ENCODE measurements around the gene SLC25A34.

The SLC25A34 gene

DNA sequence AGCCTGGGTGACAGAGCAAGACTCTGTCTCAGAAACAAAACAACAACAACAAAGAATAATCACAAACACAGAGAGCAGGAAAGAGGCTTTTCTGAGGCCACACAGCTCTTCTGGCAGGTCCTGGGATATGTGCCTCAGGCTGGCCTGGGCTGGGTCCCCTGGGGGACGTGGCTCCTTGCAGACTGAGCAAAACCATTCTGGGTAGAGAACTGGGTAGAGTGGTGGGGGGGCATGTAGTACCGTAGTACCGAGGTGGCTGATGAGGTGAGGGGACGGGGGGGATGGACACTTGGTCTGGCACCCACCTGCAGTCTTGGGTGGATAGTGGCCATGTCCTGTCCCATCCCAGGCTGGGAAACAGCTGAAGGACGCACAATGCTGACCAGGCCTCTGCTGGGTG lies 12.2 kb downstream of the SLC25A34 start:
- no peaks in the 10 kb centered on the region for H3K9me3 ChIP-seq (replicated peaks; ENCODE audit: low read length)
- H3K4me2 ChIP-seq (ENCODE audit: low read length): no peak overlapping the region
- H3K36me3 ChIP-seq (ENCODE audit: insufficient read depth, low read length): no peaks in the 10 kb centered on the region
- no peak overlapping the region for H3K9ac ChIP-seq (ENCODE audit: low read depth, low read length)
- peaks cover 16% of the 10 kb centered on the region for H3K4me1 ChIP-seq (ENCODE audit: control insufficient read depth, insufficient read depth, low read length)
- no peak overlapping the region for H3K4me3 ChIP-seq (ENCODE audit: low read length)
- H3K27me3 ChIP-seq (ENCODE audit: control insufficient read depth, insufficient read depth, low read length): no peaks in the 10 kb centered on the region

- no peaks in the 10 kb centered on the region for H3K36me3 ChIP-seq (ENCODE audit: insufficient read depth, low read length)
- peaks cover 16% of the 10 kb centered on the region for H3K4me1 ChIP-seq (ENCODE audit: control insufficient read depth, insufficient read depth, low read length)
- H3K9me3 ChIP-seq (replicated peaks; ENCODE audit: low read length): no peaks in the 10 kb centered on the region
- H3K27me3 ChIP-seq (ENCODE audit: control insufficient read depth, insufficient read depth, low read length): no peaks in the 10 kb centered on the region
- no peak overlapping the region for H3K4me3 ChIP-seq (ENCODE audit: low read length)
- H3K4me2 ChIP-seq (ENCODE audit: low read length): peak overlapping the region; percentile 14
- no peak overlapping the region for H3K9ac ChIP-seq (ENCODE audit: low read depth, low read length)
Observed at GRCh38 chr1:15748690-15749398, 12.8 kb downstream of the SLC25A34 start.

DNA sequence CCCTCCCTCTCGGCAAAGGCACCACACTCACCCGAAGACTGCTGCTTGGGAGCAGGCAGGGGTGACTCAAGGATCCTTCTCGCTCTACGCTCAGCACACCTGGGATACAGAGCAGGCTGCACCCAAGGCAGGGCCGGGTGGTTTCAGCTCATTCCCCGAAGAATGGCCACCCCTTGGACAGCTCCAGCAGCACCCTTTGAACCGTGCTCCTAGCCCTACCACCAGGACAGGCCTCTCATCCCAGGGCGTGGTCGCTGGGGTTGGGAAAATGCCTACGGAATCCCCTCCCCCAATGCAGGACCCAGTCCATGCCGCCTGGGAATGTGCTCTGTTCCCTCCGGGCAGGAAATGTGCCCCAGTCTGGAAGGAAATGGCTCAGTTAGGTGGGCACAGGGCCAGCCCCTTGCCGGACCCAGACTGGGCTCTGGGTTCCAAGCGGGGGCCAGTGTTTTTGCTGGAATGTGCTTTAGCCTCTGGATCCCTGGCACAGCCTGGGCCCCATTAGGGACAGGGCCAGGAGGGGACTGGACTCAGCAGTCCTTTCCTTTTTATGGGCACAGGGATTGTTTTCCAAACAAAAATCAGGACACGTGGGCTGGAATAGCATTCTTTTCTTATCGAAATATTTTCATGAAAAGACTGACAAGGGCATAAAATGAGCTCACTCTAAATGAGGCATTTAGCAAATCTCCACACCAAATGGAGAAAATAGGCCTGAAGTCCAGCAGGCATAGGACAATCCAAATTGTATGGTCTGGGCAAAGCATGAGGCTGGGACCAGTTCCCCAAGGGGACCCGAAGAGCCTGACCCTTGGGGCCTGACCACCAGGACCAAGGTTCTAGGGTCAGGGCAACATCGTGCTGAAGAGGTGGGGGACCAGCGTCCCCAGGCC lies 13.6 kb downstream of the SLC25A34 start:
- H3K9ac ChIP-seq (ENCODE audit: low read depth, low read length): peak overlapping the region; percentile 16
- H3K4me3 ChIP-seq (ENCODE audit: low read length): peak overlapping the region; percentile 17
- no peaks in the 10 kb centered on the region for H3K9me3 ChIP-seq (replicated peaks; ENCODE audit: low read length)
- no peaks in the 10 kb centered on the region for H3K27me3 ChIP-seq (ENCODE audit: control insufficient read depth, insufficient read depth, low read length)
- no peaks in the 10 kb centered on the region for H3K36me3 ChIP-seq (ENCODE audit: insufficient read depth, low read length)
- peaks cover 16% of the 10 kb centered on the region for H3K4me1 ChIP-seq (ENCODE audit: control insufficient read depth, insufficient read depth, low read length)
- peak overlapping the region; percentile 14 for H3K4me2 ChIP-seq (ENCODE audit: low read length)

- no peaks in the 10 kb centered on the region for H3K9me3 ChIP-seq (replicated peaks; ENCODE audit: low read length)
- H3K4me3 ChIP-seq (ENCODE audit: low read length): no peak overlapping the region
- H3K4me1 ChIP-seq (ENCODE audit: control insufficient read depth, insufficient read depth, low read length): peaks cover 19% of the 10 kb centered on the region
- H3K9ac ChIP-seq (ENCODE audit: low read depth, low read length): no peak overlapping the region
- no peaks in the 10 kb centered on the region for H3K27me3 ChIP-seq (ENCODE audit: control insufficient read depth, insufficient read depth, low read length)
- no peaks in the 10 kb centered on the region for H3K36me3 ChIP-seq (ENCODE audit: insufficient read depth, low read length)
- H3K4me2 ChIP-seq (ENCODE audit: low read length): no peak overlapping the region
Observed at GRCh38 chr1:15750924-15751323, 14.9 kb downstream of the SLC25A34 start.

- no peak overlapping the region for H3K4me3 ChIP-seq (ENCODE audit: low read length)
- no peaks in the 10 kb centered on the region for H3K36me3 ChIP-seq (ENCODE audit: insufficient read depth, low read length)
- H3K27me3 ChIP-seq (ENCODE audit: control insufficient read depth, insufficient read depth, low read length): no peaks in the 10 kb centered on the region
- H3K9ac ChIP-seq (ENCODE audit: low read depth, low read length): no peak overlapping the region
- H3K4me1 ChIP-seq (ENCODE audit: control insufficient read depth, insufficient read depth, low read length): peaks cover 27% of the 10 kb centered on the region
- H3K9me3 ChIP-seq (replicated peaks; ENCODE audit: low read length): no peaks in the 10 kb centered on the region
- H3K4me2 ChIP-seq (ENCODE audit: low read length): no peak overlapping the region
Observed at GRCh38 chr1:15751717-15752116, 15.7 kb downstream of the SLC25A34 start.

DNA sequence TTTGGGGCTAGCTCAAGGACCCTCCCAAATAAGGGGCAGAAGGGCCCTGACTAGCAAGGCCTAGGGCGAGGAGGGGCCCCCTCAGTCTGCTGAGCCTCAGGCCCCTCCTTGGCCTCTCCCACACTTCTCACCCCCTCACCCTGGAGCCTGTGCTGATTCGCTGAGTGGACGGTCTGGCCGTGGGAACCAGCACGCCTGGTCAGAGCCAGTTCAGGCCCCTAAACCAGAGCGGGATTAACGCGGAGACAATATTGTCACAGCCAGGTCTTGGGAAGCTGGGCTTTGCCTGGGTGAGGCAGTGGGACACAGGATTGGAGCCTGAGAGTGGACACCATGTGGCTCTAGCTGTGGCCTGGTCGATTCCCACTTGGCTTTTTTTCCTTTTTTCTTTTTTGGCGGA lies 17.7 kb downstream of the SLC25A34 start:
- Histone ChIP-seq H3K36me3 (ENCODE audit: insufficient read depth, low read length) (no peaks in the 10 kb centered on the region), H3K9me3 (replicated peaks; ENCODE audit: low read length) (no peaks in the 10 kb centered on the region), H3K9ac (ENCODE audit: low read depth, low read length) (no peak overlapping the region), H3K27me3 (ENCODE audit: control insufficient read depth, insufficient read depth, low read length) (no peaks in the 10 kb centered on the region), H3K4me1 (ENCODE audit: control insufficient read depth, insufficient read depth, low read length) (peaks cover 40% of the 10 kb centered on the region), H3K4me2 (ENCODE audit: low read length) (no peak overlapping the region), H3K4me3 (ENCODE audit: low read length) (no peak overlapping the region)

- no peaks in the 10 kb centered on the region for H3K27me3 ChIP-seq (ENCODE audit: control insufficient read depth, insufficient read depth, low read length)
- no peaks in the 10 kb centered on the region for H3K9me3 ChIP-seq (replicated peaks; ENCODE audit: low read length)
- no peak overlapping the region for H3K4me2 ChIP-seq (ENCODE audit: low read length)
- H3K4me1 ChIP-seq (ENCODE audit: control insufficient read depth, insufficient read depth, low read length): peaks cover 28% of the 10 kb centered on the region
- H3K4me3 ChIP-seq (ENCODE audit: low read length): no peak overlapping the region
- H3K9ac ChIP-seq (ENCODE audit: low read depth, low read length): no peak overlapping the region
- no peaks in the 10 kb centered on the region for H3K36me3 ChIP-seq (ENCODE audit: insufficient read depth, low read length)
Observed at GRCh38 chr1:15755021-15755645, 19.1 kb downstream of the SLC25A34 start.

- Histone ChIP-seq H3K9ac (ENCODE audit: low read depth, low read length) (no peak overlapping the region), H3K4me1 (ENCODE audit: control insufficient read depth, insufficient read depth, low read length) (peaks cover 29% of the 10 kb centered on the region), H3K27me3 (ENCODE audit: control insufficient read depth, insufficient read depth, low read length) (no peaks in the 10 kb centered on the region), H3K36me3 (ENCODE audit: insufficient read depth, low read length) (no peaks in the 10 kb centered on the region), H3K4me2 (ENCODE audit: low read length) (no peak overlapping the region), H3K9me3 (replicated peaks; ENCODE audit: low read length) (no peaks in the 10 kb centered on the region), H3K4me3 (ENCODE audit: low read length) (no peak overlapping the region)
Observed at GRCh38 chr1:15755646-15756040, 19.6 kb downstream of the SLC25A34 start.

- H3K9me3 ChIP-seq (replicated peaks; ENCODE audit: low read length): no peaks in the 10 kb centered on the region
- no peak overlapping the region for H3K9ac ChIP-seq (ENCODE audit: low read depth, low read length)
Observed at GRCh38 chr1:15756143-15757015, 20.3 kb downstream of the SLC25A34 start.

GRCh38 chr1:15757016-15757543 lies 21.0 kb downstream of the SLC25A34 start:
- no peak overlapping the region for H3K4me3 ChIP-seq (ENCODE audit: low read length)
- H3K27me3 ChIP-seq (ENCODE audit: control insufficient read depth, insufficient read depth, low read length): no peaks in the 10 kb centered on the region
- H3K36me3 ChIP-seq (ENCODE audit: insufficient read depth, low read length): no peaks in the 10 kb centered on the region
- no peak overlapping the region for H3K9ac ChIP-seq (ENCODE audit: low read depth, low read length)
- peaks cover 37% of the 10 kb centered on the region for H3K4me1 ChIP-seq (ENCODE audit: control insufficient read depth, insufficient read depth, low read length)
- H3K4me2 ChIP-seq (ENCODE audit: low read length): peak overlapping the region; percentile 68
- H3K9me3 ChIP-seq (replicated peaks; ENCODE audit: low read length): no peaks in the 10 kb centered on the region

More at GRCh38 chr1:15756143-15757015, 20.3 kb downstream of the SLC25A34 start:
- Histone ChIP-seq H3K4me3 (ENCODE audit: low read length) (no peak overlapping the region), H3K4me2 (ENCODE audit: low read length) (peak overlapping the region; percentile 61), H3K36me3 (ENCODE audit: insufficient read depth, low read length) (no peaks in the 10 kb centered on the region), H3K4me1 (ENCODE audit: control insufficient read depth, insufficient read depth, low read length) (peaks cover 37% of the 10 kb centered on the region), H3K27me3 (ENCODE audit: control insufficient read depth, insufficient read depth, low read length) (no peaks in the 10 kb centered on the region)

Measured in skeletal muscle satellite cell (primary cell).